HepG2 (cell line): ENCODE results near the gene PATZ1. TPM values are rescaled to one million over a fixed set of nuclear protein-coding genes. Genes with fewer than 3 reads are reported as not detected.

ENCODE experiments used
- BCL6 ChIP-seq: IDR thresholded peaks from 2 replicates; pipeline ENCODE4 v1.6.1; 2016; ENCODE audit warnings: missing genetic modification reagents, missing compliant biosample characterization
- HIC2 ChIP-seq: sonication (generic); formaldehyde crosslinking; IDR thresholded peaks from 2 replicates; pipeline ENCODE4 v1.9.0; 2022; ENCODE audit warnings: low read depth, missing genetic modification reagents
- KLF16 ChIP-seq, 2 experiments: sonication (generic) in 1 of 2; formaldehyde crosslinking in 1 of 2; IDR thresholded peaks; 2 replicates each; pipeline versions ENCODE4 v1.6.1 to v1.8.0; 2016 to 2023; ENCODE audit warnings: missing genetic modification reagents in 2 of 2, missing compliant biosample characterization in 1 of 2
- REST ChIP-seq, 2 experiments: IDR thresholded peaks; 2 replicates each; pipeline ENCODE4 v1.6.1; 2011 to 2012; ENCODE audit warnings: low read length in 2 of 2, borderline replicate concordance in 1 of 2, low read depth in 1 of 2, mild to moderate bottlenecking in 1 of 2, moderate library complexity in 1 of 2
- SMAD3 ChIP-seq: sonication (generic); formaldehyde crosslinking; IDR thresholded peaks from 2 replicates; pipeline ENCODE4 v1.4.0; 2020; ENCODE audit warnings: missing genetic modification reagents
- SNRNP70 ChIP-seq: fragments of 200-400 bp; formaldehyde crosslinking; IDR thresholded peaks from 2 replicates; pipeline ENCODE4 v1.6.1; 2017; ENCODE audit warnings: mild to moderate bottlenecking, low read depth, low read length, moderate library complexity
- TSC22D2 ChIP-seq: sonication (generic); formaldehyde crosslinking; IDR thresholded peaks from 2 replicates; pipeline ENCODE4 v1.5.1; 2020; ENCODE audit warnings: missing genetic modification reagents, mild to moderate bottlenecking, borderline replicate concordance
- ZGPAT ChIP-seq: IDR thresholded peaks from 2 replicates; pipeline ENCODE4 v1.6.1; 2016; ENCODE audit warnings: mild to moderate bottlenecking
- ZNF180 ChIP-seq: sonication (generic); formaldehyde crosslinking; IDR thresholded peaks from 2 replicates; pipeline ENCODE4 v1.4.0; 2020; ENCODE audit warnings: low read depth, missing genetic modification reagents, borderline replicate concordance
- ZNF34 ChIP-seq: sonication (generic); formaldehyde crosslinking; IDR thresholded peaks from 2 replicates; pipeline ENCODE4 v1.4.0; 2020; ENCODE audit warnings: mild to moderate bottlenecking, missing genetic modification reagents, borderline replicate concordance
- ZNF367 ChIP-seq: sonication (generic); formaldehyde crosslinking; IDR thresholded peaks from 2 replicates; pipeline ENCODE4 v1.4.0; 2020; ENCODE audit warnings: missing genetic modification reagents, borderline replicate concordance
- ZNF552 ChIP-seq: sonication (generic); formaldehyde crosslinking; IDR thresholded peaks from 2 replicates; pipeline ENCODE4 v1.9.0; 2022; ENCODE audit warnings: missing genetic modification reagents, mild to moderate bottlenecking, borderline replicate concordance
- ZNF574 ChIP-seq: sonication (generic); formaldehyde crosslinking; IDR thresholded peaks from 2 replicates; pipeline ENCODE4 v1.4.0; 2020; ENCODE audit warnings: missing genetic modification reagents
- polyA plus RNA-seq, 8 experiments: library from polyadenylated mRNA; depleted of rRNA in 3 of 8; stranded (reverse) in 7 of 8; unstranded in 1 of 8; fragments of >200 nt; fragmentation: Illumina TruSeq in 4 of 8; extraction: Trizol in 4 of 8; gene quantifications; 2 replicates each; pipeline versions ENCODE4 v1.2.1 to v1.2.3, GENCODE V29; 2011 to 2016; ENCODE audit warnings: low read depth in 4 of 8, missing spikeins in 1 of 8, mixed read lengths in 1 of 8; ENCODE audit not compliant: insufficient read depth in 1 of 8
- total RNA-seq, 5 experiments: library from RNA; depleted of rRNA; stranded (reverse); fragments of >200 nt; fragmentation: Illumina TruSeq; extraction: Trizol; gene quantifications; 2 replicates each; pipeline ENCODE4 v1.2.3, GENCODE V29; 2016; ENCODE audit warnings: low read depth in 1 of 5

The PATZ1 gene
- total and polyA plus RNA-seq, 2 of the 13 experiments (the other 11 are each of a cell fraction or from before 2014, with no cell fraction given) = 24.9 to 30.5 TPM

GRCh38 chr22:31290494-31291471, 55.4 kb downstream of the PATZ1 start (continued):
- TF ChIP-seq ZGPAT (CRISPR knock-in tag) (peak; percentile 93), ZNF552 (no peak), ZNF367 (peak; percentile 26; the same call in 1 of the 2 replicates), ZNF180 (no peak), BCL6 (peak; percentile 72), KLF16 (CRISPR knock-in tag; IDR thresholded peaks at IDR 0.05) (peak in 1 of 2 experiments; percentile 93; a peak in 2 of 4 replicates), SNRNP70 (no peak), HIC2 (CRISPR knock-in tag) (no peak), SMAD3 (CRISPR knock-in tag) (peak; percentile 58; the same call in 1 of the 2 replicates), REST (IDR thresholded peaks at IDR 0.05; ENCODE audit: borderline replicate concordance in 1 of 2, low read depth in 1 of 2, low read length in 2 of 2) (no peak), ZNF574 (CRISPR knock-in tag) (peak; percentile 80), TSC22D2 (CRISPR knock-in tag) (no peak; the same call in 1 of the 2 replicates), ZNF34 (no peak)
